Esophagus (tissue), 2 donors: Measurements from ENCODE around the gene SH2B2. TPM values are rescaled to one million over a fixed set of nuclear protein-coding genes. Genes with fewer than 3 reads are reported as not detected.

ENCODE experiments used
- H3K27ac ChIP-seq, 2 donors: one replicate each; pipeline ENCODE4 v1.5.1; 2013; ENCODE audit warnings: low read depth in 2 of 2, mild to moderate bottlenecking in 2 of 2, inconsistent platforms in 1 of 2, low read length in 1 of 2, moderate library complexity in 1 of 2
- H3K27me3 ChIP-seq, 2 donors: one replicate each; pipeline ENCODE4 v1.6.1; 2013; ENCODE audit warnings: low read length in 2 of 2, control low read depth in 1 of 2, mild to moderate bottlenecking in 1 of 2; ENCODE audit not compliant: insufficient read depth in 2 of 2, control insufficient read depth in 1 of 2
- H3K36me3 ChIP-seq, 2 donors: one replicate each; pipeline ENCODE4 v1.6.1; 2013; ENCODE audit warnings: low read length in 1 of 2; ENCODE audit not compliant: control insufficient read depth in 2 of 2, insufficient read depth in 2 of 2
- H3K4me1 ChIP-seq, 2 donors: one replicate each; pipeline ENCODE4 v1.6.1; 2013; ENCODE audit warnings: low read length in 1 of 2; ENCODE audit not compliant: control insufficient read depth in 2 of 2, insufficient read depth in 2 of 2
- H3K4me3 ChIP-seq, 2 donors: one replicate each; pipeline ENCODE4 v1.5.1; 2013; ENCODE audit warnings: low read length in 2 of 2, mild to moderate bottlenecking in 2 of 2, low read depth in 1 of 2, moderate library complexity in 1 of 2
- H3K9me3 ChIP-seq, 2 donors: one replicate each; pipeline ENCODE4 v1.6.1; 2013; ENCODE audit warnings: mild to moderate bottlenecking in 2 of 2, low read depth in 1 of 2, low read length in 1 of 2, moderate library complexity in 1 of 2; ENCODE audit not compliant: control insufficient read depth in 2 of 2, insufficient read depth in 1 of 2
- WGBS, 2 donors: extraction: QIAGEN DNeasy Blood & Tissue Kit; methylation state at CpG; one replicate each; pipeline ENCODE4 v1.1.7; 2013; 5-methylcytosine and 5-hydroxymethylcytosine counted together
- polyA plus RNA-seq, 2 donors: library from polyadenylated mRNA; stranded (reverse); fragments of 200-250 nt; gene quantifications; one replicate each; pipeline ENCODE4 v1.2.3, GENCODE V29; 2013
- donor health status: healthy with polysubstance abuse.
- donor health status: Bipolar disorder and iron deficiency.

Gene SH2B2
- polyA plus RNA-seq, 2 donors, result 1.0 to 1.4 TPM

GRCh38 chr7:102284399-102284798 is 2.3 kb upstream of the SH2B2 start:
- 56 to 60% methylated on average over 12 of the region's 12 CpGs for WGBS, 2 donors

GRCh38 chr7:102284891-102285539 is 1.7 kb upstream of the SH2B2 start:
- peaks cover 6 to 9% of the 10 kb centered on the region in 2 donors for H3K4me1 ChIP-seq
- no peaks in the 10 kb centered on the region for H3K36me3 ChIP-seq
- no peak overlapping the region for H3K4me3 ChIP-seq
- WGBS, 2 donors, result 53 to 56% methylated on average over 19 of the region's 19 CpGs
- H3K27ac ChIP-seq, result no peak overlapping the region
- no peaks in the 10 kb centered on the region for H3K27me3 ChIP-seq
- H3K9me3 ChIP-seq, result no peaks in the 10 kb centered on the region

More at GRCh38 chr7:102284399-102284798, 2.3 kb upstream of the SH2B2 start:
- Histone ChIP-seq H3K4me3 (no peak overlapping the region), H3K9me3 (no peaks in the 10 kb centered on the region), H3K27ac (no peak overlapping the region), H3K27me3 (no peaks in the 10 kb centered on the region), H3K36me3 (no peaks in the 10 kb centered on the region), H3K4me1 (peaks cover 6 to 9% of the 10 kb centered on the region in 2 donors)

- Histone ChIP-seq H3K4me1 (peaks cover 6 to 9% of the 10 kb centered on the region in 2 donors), H3K4me3 (peak overlapping the region; percentile 55 to 56), H3K27ac (peak overlapping the region; percentile 52 to 69), H3K36me3 (no peaks in the 10 kb centered on the region), H3K9me3 (no peaks in the 10 kb centered on the region), H3K27me3 (no peaks in the 10 kb centered on the region)
- 34 to 42% methylated on average over 13 to 19 of the region's 19 CpGs for WGBS, 2 donors
Observed at GRCh38 chr7:102285540-102286236, 980 bp upstream of the SH2B2 start.

GRCh38 chr7:102287111-102287980 is 678 bp downstream of the SH2B2 start:
- peak overlapping the region; percentile 56 to 67 for H3K4me3 ChIP-seq
- no peaks in the 10 kb centered on the region for H3K9me3 ChIP-seq
- no peaks in the 10 kb centered on the region for H3K27me3 ChIP-seq
- peak overlapping the region in 1 of 2 donors; percentile 19 for H3K27ac ChIP-seq
- peaks cover 6 to 9% of the 10 kb centered on the region in 2 donors for H3K4me1 ChIP-seq
- WGBS, 2 donors, result 1% methylated on average over 68 to 69 of the region's 69 CpGs
- no peaks in the 10 kb centered on the region for H3K36me3 ChIP-seq

- Histone ChIP-seq H3K36me3 (no peaks in the 10 kb centered on the region), H3K9me3 (no peaks in the 10 kb centered on the region), H3K27me3 (no peaks in the 10 kb centered on the region), H3K27ac (no peak overlapping the region), H3K4me1 (peaks cover 6 to 9% of the 10 kb centered on the region in 2 donors), H3K4me3 (peak overlapping the region; percentile 56 to 67)
- WGBS, 2 donors, result 11 to 13% methylated on average over 4 to 5 of the region's 5 CpGs
Observed at GRCh38 chr7:102287981-102288278, 1.3 kb downstream of the SH2B2 start.

- H3K4me3 ChIP-seq, result no peak overlapping the region
Observed at GRCh38 chr7:102288285-102288930, 1.7 kb downstream of the SH2B2 start.

GRCh38 chr7:102289057-102289456 is 2.4 kb downstream of the SH2B2 start:
- Histone ChIP-seq H3K9me3 (no peaks in the 10 kb centered on the region), H3K4me3 (no peak overlapping the region), H3K4me1 (peaks cover 6 to 9% of the 10 kb centered on the region in 2 donors), H3K27ac (no peak overlapping the region), H3K36me3 (no peaks in the 10 kb centered on the region), H3K27me3 (no peaks in the 10 kb centered on the region)
- 75 to 84% methylated on average over 9 of the region's 9 CpGs for WGBS, 2 donors

More at GRCh38 chr7:102288285-102288930, 1.7 kb downstream of the SH2B2 start:
- Histone ChIP-seq H3K27me3 (no peaks in the 10 kb centered on the region), H3K36me3 (no peaks in the 10 kb centered on the region), H3K4me1 (peaks cover 6 to 9% of the 10 kb centered on the region in 2 donors), H3K9me3 (no peaks in the 10 kb centered on the region), H3K27ac (no peak overlapping the region)
- 28 to 30% methylated on average over 10 of the region's 10 CpGs for WGBS, 2 donors

- H3K4me1 ChIP-seq, result peaks cover 4 to 5% of the 10 kb centered on the region in 2 donors
- no peaks in the 10 kb centered on the region for H3K27me3 ChIP-seq
- H3K4me3 ChIP-seq, result no peak overlapping the region
- no peak overlapping the region for H3K27ac ChIP-seq
- no peaks in the 10 kb centered on the region for H3K9me3 ChIP-seq
- no peaks in the 10 kb centered on the region for H3K36me3 ChIP-seq
- WGBS, 2 donors, result 67 to 70% methylated on average over 18 of the region's 18 CpGs
Observed at GRCh38 chr7:102291056-102291915, 4.6 kb downstream of the SH2B2 start.
